Muscle layer of duodenum (tissue), 2 donors: Measurements from ENCODE around the gene CRIM1.
A peak's percentile ranks its signal among the peaks of the same experiment; 100 is the strongest.

Experiments
- H3K27ac ChIP-seq: one replicate; pipeline ENCODE4 v1.7.0; 2013; ENCODE audit warnings: mild to moderate bottlenecking, low read length
- H3K27me3 ChIP-seq: one replicate; pipeline ENCODE4 v1.7.0; 2013; ENCODE audit warnings: low read depth, mild to moderate bottlenecking, control low read depth, low read length
- H3K36me3 ChIP-seq, 2 donors: one replicate each; pipeline ENCODE4 v1.7.0; 2013; ENCODE audit warnings: low read length in 2 of 2, control low read depth in 1 of 2, mild to moderate bottlenecking in 1 of 2; ENCODE audit not compliant: insufficient read depth in 2 of 2, control insufficient read depth in 1 of 2
- H3K4me1 ChIP-seq, 2 donors: one replicate each; pipeline ENCODE4 v1.7.0; 2013; ENCODE audit warnings: low read length in 2 of 2, mild to moderate bottlenecking in 2 of 2, control low read depth in 1 of 2, moderate library complexity in 1 of 2; ENCODE audit not compliant: insufficient read depth in 2 of 2, control insufficient read depth in 1 of 2
- H3K4me3 ChIP-seq, 2 donors: one replicate each; pipeline ENCODE4 v1.7.0; 2013; ENCODE audit warnings: low read length in 2 of 2, low read depth in 1 of 2, mild to moderate bottlenecking in 1 of 2
- H3K9me3 ChIP-seq, 2 donors: one replicate each; pipeline ENCODE4 v1.7.0; 2013; ENCODE audit warnings: low read length in 2 of 2, control low read depth in 1 of 2, mild to moderate bottlenecking in 1 of 2; ENCODE audit not compliant: control insufficient read depth in 1 of 2
- donor health status: healthy.

Gene CRIM1

GRCh38 chr2:36534275-36534799 is 178.8 kb downstream of the CRIM1 start:
- peaks cover 0 to 6% of the 10 kb centered on the region in 2 donors for H3K4me1 ChIP-seq
- H3K27me3 ChIP-seq: no peaks in the 10 kb centered on the region
- no peaks in the 10 kb centered on the region for H3K9me3 ChIP-seq
- no peak overlapping the region for H3K27ac ChIP-seq
- H3K36me3 ChIP-seq: peaks cover 11 to 14% of the 10 kb centered on the region in 2 donors
- H3K4me3 ChIP-seq: no peak overlapping the region

DNA sequence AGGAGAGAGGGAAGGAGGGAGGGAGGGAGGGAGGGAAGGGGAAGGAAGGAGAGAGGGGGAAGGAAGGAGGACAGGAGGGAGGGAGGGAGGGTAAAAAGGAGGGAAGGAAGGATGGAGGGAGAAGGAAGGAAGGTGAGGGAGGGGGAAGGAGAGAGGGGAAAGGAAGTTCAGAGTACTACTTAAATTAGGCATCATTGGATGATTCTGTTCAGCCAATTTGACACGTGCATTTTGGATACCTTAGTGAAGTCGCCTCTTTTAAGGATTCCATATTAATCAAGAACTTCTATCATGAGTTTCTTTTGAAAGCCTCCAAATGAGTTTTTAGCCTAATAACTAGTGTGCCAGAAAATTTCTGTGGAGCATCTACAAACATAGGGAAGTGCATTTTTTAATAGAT is 179.5 kb downstream of the CRIM1 start:
- H3K27ac ChIP-seq: no peak overlapping the region
- H3K4me1 ChIP-seq: peaks cover 0 to 6% of the 10 kb centered on the region in 2 donors
- no peak overlapping the region for H3K4me3 ChIP-seq
- H3K36me3 ChIP-seq: peaks cover 11 to 14% of the 10 kb centered on the region in 2 donors
- no peaks in the 10 kb centered on the region for H3K9me3 ChIP-seq
- no peaks in the 10 kb centered on the region for H3K27me3 ChIP-seq

GRCh38 chr2:36536776-36537175 is 181.2 kb downstream of the CRIM1 start:
- peaks cover 19 to 20% of the 10 kb centered on the region in 2 donors for H3K36me3 ChIP-seq
- H3K4me1 ChIP-seq: peaks cover 0 to 6% of the 10 kb centered on the region in 2 donors
- H3K4me3 ChIP-seq: no peak overlapping the region
- no peak overlapping the region for H3K27ac ChIP-seq
- no peaks in the 10 kb centered on the region for H3K9me3 ChIP-seq
- no peaks in the 10 kb centered on the region for H3K27me3 ChIP-seq

GRCh38 chr2:36538335-36538734 is 182.8 kb downstream of the CRIM1 start:
- H3K4me3 ChIP-seq: no peak overlapping the region
- peaks cover 13 to 14% of the 10 kb centered on the region in 2 donors for H3K36me3 ChIP-seq
- H3K9me3 ChIP-seq: no peaks in the 10 kb centered on the region
- H3K4me1 ChIP-seq: peaks cover 0 to 6% of the 10 kb centered on the region in 2 donors
- H3K27me3 ChIP-seq: no peaks in the 10 kb centered on the region
- no peak overlapping the region for H3K27ac ChIP-seq

DNA sequence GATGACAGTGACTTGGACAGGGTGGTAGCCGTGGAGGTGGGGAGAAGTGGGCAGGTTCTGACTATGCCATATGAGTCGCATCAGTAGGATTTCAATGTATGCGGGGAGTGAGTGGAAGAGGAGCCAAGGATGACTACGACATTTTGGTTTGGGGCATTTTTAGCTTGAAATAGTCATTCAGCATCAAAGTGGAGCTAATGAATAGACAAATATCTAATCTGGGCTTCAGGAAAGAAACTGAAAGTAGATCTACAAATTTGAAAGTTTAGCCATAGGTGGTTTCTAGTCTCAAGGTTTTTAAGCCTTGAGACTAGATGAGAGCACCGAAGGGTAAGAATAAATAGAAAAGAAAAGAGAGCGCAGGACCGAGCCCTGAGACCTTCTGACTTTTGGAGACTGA is 184.1 kb downstream of the CRIM1 start:
- Histone ChIP-seq H3K36me3 (peaks cover 16 to 19% of the 10 kb centered on the region in 2 donors), H3K27me3 (no peaks in the 10 kb centered on the region), H3K9me3 (no peaks in the 10 kb centered on the region), H3K4me1 (peaks cover 0 to 6% of the 10 kb centered on the region in 2 donors), H3K27ac (no peak overlapping the region), H3K4me3 (no peak overlapping the region)

- Histone ChIP-seq H3K36me3 (peaks cover 25 to 28% of the 10 kb centered on the region in 2 donors), H3K4me1 (peaks cover 0 to 6% of the 10 kb centered on the region in 2 donors), H3K9me3 (no peaks in the 10 kb centered on the region), H3K27me3 (no peaks in the 10 kb centered on the region), H3K27ac (no peak overlapping the region), H3K4me3 (no peak overlapping the region)
Observed at GRCh38 chr2:36540986-36541754, 185.6 kb downstream of the CRIM1 start.

DNA sequence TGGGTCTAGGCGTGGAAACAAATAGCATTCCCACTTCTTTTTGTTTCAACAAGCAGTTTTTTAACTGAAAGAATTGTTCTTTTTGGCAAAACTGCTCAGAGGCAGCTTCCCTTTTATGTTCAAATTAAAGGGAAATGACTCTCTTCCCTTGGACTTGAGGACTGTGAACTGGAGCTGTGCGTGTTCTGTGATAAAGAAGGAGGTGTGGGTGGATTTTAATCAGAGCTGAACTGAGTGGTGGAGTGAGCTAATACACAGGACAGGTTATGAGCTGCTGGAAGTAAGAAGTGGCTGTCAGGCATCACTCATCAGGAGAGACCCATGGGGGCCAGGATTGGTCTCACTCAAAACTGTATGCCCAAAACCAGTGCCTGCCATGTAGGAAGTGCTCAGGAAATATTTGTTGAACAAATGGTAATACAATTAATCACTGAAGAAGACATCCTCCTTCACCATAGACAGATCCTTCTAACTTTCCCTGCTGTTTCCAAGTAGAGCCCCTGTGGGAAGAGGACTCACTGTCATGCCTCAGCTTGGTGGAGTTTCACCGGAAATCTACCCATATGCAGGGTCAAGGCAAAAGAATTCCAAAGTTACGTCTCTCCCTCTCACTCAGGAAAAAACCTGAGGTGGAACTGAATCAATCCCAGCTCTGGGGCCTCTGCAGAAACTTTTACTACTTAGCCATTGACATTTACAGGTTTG is 186.5 kb downstream of the CRIM1 start:
- no peak overlapping the region for H3K4me3 ChIP-seq
- H3K27me3 ChIP-seq: no peaks in the 10 kb centered on the region
- no peak overlapping the region for H3K27ac ChIP-seq
- peaks cover 26 to 30% of the 10 kb centered on the region in 2 donors for H3K36me3 ChIP-seq
- peaks cover 0 to 6% of the 10 kb centered on the region in 2 donors for H3K4me1 ChIP-seq
- H3K9me3 ChIP-seq: no peaks in the 10 kb centered on the region

- H3K4me3 ChIP-seq: no peak overlapping the region
- H3K4me1 ChIP-seq: peaks cover 0 to 6% of the 10 kb centered on the region in 2 donors
- no peaks in the 10 kb centered on the region for H3K9me3 ChIP-seq
- H3K36me3 ChIP-seq: peaks cover 41 to 45% of the 10 kb centered on the region in 2 donors
- H3K27ac ChIP-seq: no peak overlapping the region
- H3K27me3 ChIP-seq: no peaks in the 10 kb centered on the region
Observed at GRCh38 chr2:36544638-36545338, 189.2 kb downstream of the CRIM1 start.

- Histone ChIP-seq H3K9me3 (no peaks in the 10 kb centered on the region), H3K4me1 (peaks cover 0 to 6% of the 10 kb centered on the region in 2 donors), H3K4me3 (no peak overlapping the region), H3K36me3 (peaks cover 40 to 45% of the 10 kb centered on the region in 2 donors), H3K27ac (no peak overlapping the region), H3K27me3 (no peaks in the 10 kb centered on the region)
Observed at GRCh38 chr2:36545871-36546416, 190.4 kb downstream of the CRIM1 start.

DNA sequence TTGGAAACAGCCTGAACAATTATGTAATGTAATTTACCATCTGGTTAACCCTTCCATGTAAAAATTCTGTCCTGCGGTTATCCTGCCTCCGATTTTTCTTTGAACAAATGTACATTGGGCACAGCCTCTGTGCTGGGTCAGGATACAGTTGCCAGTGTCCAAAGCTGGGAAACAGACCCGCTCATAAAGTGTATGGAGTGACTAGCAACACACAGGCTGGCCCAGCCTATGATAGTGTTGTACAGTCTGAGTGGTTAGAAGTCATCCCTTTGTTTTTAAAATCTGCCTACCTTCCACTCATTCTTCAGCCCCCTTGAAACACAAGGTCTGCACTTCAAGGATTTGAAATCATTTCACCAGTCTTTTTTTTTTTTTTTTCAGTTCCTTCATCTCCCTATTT is 192.3 kb downstream of the CRIM1 start:
- Histone ChIP-seq H3K4me3 (no peak overlapping the region), H3K36me3 (peaks cover 53 to 55% of the 10 kb centered on the region in 2 donors), H3K27me3 (no peaks in the 10 kb centered on the region), H3K27ac (no peak overlapping the region), H3K4me1 (peaks cover 0 to 6% of the 10 kb centered on the region in 2 donors), H3K9me3 (no peaks in the 10 kb centered on the region)

- peaks cover 0 to 9% of the 10 kb centered on the region in 2 donors for H3K4me1 ChIP-seq
- H3K36me3 ChIP-seq: peaks cover 53 to 59% of the 10 kb centered on the region in 2 donors
- H3K27me3 ChIP-seq: no peaks in the 10 kb centered on the region
- no peaks in the 10 kb centered on the region for H3K9me3 ChIP-seq
- H3K27ac ChIP-seq: peak overlapping the region; percentile 22
- H3K4me3 ChIP-seq: no peak overlapping the region
Observed at GRCh38 chr2:36549165-36549574, 193.6 kb downstream of the CRIM1 start.
